ENCODE data around the gene LITAF.
"Not testable (repeated sequence)": the region's sequence is repeated elsewhere in the genome, so short reads cannot be mapped to it uniquely, and the experiment has no call there.

The LITAF gene

DNA sequence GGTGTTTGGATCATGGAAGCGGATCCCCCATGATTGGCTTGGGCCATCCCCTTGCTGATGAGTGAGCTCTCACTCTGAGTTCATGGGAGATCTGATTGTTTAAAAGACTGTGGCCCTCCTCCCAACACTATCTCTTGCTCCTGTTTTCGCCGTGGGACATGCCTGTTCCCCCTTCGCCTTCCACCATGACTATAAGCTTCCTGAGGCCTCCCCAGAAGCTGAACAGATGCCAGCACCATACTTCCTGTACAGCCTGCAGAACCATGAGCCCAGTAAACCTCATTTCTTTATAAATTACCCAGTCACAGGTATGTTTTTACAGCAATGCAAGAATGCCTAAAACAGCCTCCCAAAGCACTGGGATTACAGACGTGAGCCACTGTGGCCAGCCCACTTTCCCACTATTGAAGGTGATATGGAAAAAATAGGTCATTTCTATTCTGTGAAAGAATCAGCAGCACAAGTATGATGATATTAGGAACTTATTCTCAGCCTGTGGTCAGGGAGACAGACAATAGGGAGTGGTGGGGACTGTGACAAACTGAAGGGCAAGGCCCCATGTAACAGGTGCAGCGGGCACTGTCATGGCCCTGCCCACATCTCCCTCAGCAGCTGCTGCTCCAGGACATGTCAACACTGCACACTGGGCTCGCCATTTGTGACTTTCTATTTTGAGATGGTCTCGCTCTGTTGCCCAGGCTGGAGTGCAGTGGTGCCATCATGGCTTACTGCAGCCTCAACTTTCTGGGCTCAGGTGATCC is 33.7 kb upstream of the LITAF start:
- no peak for DNase-seq

DNA sequence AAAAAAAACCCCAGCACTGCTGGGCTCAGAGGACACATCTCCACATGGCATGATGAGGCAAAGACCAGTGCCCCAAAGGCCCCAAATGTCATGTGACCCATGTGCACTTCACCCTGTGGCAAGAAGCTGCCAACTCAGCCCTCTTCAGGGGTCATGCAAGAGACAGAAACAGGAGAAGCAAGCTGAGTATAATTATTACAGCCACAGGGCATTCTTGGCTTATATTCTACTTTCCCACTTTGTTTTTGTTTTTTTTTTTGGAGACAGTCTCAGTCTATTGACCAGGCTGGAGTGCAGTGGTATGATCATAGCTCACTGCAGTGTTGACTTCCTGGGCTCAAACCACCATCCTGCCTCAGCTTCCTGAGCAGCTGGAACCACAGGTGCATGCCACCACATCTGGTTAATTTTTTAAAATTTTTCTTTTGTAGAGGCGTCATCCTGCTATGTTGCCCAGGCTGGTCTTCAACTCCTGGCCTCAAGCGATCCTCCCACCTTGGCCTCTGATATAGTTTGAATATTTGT is 32.7 kb upstream of the LITAF start:
- DNase-seq = no peak

GRCh38 chr16:11618107-11618717 is 31.5 kb upstream of the LITAF start:
- no peak for DNase-seq

DNA sequence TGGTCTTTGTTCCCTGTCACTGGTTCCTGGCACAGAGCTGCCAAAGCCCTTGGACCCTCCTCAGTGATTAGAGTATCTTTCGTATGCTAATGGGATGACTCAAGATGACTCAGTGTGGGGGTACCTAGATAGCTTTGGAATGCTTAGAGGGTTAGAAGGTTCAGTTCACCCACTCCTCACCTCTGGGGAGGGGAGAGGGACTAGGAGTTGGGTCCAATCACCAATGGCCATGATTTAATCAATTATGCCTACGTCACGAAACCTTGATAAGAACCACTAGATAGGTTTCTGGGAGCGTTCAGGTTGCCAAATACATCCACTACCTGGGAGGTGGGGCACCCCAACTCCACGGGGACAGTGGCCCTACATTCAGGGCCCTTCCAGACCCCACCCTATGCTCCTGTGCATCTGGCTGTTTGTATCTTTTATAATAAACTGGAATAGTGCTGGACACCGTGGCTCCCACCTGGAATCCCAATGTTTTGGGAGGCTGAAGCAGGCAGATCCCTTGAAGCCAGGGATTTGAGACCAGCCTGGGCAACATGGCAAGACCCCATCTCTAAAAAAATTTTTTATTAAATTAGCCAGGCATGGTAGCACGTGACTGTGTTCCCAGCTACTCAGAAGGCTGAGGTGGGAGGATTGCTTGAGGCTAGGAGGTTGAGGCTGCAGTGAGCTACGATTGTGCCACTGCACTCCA is 29.2 kb upstream of the LITAF start:
- DNase-seq = no peak

DNA sequence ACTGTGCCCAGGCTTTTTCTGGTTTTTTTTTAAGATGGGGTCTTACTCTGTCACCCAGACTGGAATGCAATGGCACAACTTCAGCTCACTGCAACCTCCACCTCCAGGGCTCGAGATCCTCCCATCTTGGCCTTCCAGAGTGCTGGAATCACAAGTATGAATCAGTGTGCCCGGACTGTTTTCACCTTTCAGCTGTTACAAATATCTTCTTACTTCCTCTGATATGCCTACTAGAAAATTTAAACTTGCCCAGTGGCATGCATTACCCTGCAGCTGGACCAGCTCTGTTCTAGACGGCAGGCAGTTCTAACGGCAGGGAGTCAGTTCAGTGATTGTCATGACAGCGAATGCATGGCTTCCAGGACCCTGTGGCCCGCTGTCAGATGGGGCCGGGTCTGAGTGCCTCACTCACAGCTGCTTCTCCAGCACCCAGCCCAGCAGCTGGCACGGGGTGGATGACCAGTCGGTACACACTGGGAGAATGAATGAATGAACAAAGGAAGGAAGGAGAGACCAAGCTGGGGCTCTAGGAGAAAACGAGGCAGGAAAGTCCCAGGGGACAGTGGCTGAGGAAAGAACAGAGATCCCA is 28.0 kb upstream of the LITAF start:
- no peak for DNase-seq

GRCh38 chr16:11613381-11614303 is 26.9 kb upstream of the LITAF start:
- no peak for DNase-seq

- DNase-seq = no peak
Measured at GRCh38 chr16:11612665-11613025, 25.9 kb upstream of the LITAF start.

DNA sequence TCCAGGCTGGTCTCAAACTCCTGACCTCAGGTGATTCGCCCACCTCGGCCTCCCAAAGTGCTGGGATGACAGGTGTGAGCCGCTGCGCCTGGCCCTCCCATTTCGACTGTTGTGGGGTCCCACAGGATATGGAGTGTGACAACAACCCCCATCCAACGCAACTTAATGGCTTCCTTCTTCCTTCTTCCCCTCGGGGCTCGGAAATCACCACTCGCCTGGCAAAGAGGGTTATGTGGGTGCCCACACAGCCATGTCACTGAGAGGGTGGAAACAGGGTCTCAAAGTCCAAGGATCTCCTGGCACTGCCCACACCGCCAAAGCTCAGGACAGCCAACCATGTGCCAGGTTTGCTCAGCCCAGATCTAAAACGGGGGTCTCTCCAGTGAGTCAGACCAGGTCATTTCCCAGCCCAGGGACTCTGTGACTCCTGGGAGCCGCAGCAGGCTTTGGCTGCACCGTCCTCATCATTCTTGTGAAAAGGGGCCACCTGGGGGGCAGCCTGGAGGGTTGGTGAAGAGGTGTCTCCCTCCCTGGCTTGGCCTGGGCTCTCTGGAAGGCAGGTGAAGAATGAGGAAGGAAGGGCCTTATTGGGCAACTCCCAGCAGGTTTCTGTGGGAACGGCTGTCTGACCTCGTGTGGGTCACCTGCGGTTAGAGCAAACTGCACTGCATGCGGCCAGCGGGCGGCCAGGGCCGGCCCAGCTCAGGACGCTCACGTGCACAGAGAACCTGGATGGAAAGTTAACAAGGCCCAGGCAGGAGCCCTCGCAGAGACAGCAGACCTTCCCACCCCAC is 25.3 kb upstream of the LITAF start:
- no peak for DNase-seq

DNA sequence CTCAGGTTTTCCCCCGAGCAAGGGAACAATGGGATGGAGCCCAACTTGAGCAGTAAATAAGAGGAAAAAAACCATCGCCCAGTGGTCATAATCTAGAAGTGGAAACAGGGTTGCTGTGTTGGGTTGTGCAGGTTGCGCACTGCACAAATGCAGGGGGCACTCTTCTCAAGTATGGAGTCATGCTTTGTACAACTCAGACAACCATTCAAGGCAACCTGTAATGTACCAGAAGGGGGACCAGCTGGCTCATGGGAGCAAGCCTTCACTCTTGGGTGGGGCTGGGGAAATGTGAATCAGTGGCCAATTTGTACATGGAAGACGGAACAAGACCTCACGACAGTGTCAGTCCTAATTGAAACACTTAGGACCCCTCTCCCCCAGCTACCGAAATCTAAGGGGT is 23.9 kb upstream of the LITAF start:
- DNase-seq = no peak

DNA sequence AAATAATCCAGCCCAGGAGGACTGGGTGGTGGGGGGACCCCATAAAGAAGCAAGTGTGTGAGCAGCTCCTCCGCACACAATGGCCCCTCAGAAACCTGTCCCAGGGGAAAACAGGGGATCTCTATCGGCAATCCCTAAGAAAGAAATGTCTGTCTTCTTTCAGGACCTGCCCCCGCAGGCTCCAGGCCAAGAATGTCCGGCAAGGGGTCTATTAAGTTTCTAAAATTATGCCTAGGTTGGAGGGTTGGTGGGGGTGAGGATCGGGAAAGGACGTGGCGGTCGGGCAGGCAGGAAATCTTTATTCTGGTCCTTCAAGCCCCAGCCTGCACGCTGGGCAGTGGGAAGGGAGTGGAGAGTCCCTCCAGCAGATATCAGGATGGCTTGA is 23.4 kb upstream of the LITAF start:
- DNase-seq = no peak

DNA sequence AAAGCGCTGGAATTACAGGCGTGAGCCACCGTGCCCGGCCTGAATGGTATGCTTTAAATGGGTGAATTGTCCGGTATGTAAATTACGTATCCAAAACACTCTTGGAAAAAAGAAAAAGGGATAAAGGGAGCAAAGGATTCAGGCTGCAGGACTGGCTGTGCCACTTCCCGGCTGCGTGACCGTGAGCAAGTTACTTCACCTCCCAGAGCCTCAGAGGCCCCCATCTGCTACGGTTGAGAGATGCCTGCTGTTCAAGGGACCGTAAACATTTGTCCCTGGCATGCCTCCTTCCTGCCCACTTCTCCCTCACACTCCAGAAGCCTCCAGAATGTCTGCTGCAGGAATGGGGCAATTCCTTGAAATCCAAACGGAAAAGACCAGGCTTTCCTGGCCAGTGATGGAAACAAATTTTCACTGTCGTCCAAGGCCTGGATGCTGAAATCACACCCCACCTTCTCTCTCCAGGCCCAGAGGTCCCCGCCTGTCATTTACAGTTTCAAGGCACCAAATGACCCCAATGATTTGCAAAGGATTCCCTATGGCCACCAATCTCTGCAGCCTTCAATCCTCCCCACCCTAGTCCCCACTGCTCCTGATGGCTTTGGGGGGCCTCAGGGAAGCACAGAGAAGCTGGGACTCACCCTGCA is 22.9 kb upstream of the LITAF start:
- no peak for DNase-seq

GRCh38 chr16:11605891-11606290 is 19.2 kb upstream of the LITAF start:
- DNase-seq = no peak

- no peak for DNase-seq
Measured at GRCh38 chr16:11605564-11605886, 18.8 kb upstream of the LITAF start.

GRCh38 chr16:11604783-11605563 is 18.3 kb upstream of the LITAF start:
- no peak for DNase-seq

DNA sequence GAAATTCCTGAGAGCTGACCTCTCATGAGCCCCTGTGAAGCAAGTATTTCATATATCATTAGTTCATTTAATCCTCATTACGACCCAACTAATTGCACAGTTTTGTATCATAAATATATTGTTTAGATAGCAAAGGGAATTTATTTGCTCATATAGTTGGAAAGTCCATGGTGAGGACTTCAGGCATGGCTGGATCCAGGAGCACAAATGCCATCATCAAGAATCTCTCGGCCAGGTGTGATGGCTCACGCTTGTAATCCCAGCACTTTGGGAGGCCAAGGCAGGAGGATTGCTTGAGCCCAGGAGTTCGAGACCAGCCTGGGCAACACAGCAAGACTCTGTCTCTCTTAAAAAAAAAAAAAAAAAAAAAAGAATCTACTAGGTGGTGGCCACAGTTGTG is 17.6 kb upstream of the LITAF start:
- not testable (repeated sequence) for DNase-seq

GRCh38 chr16:11603331-11603750 is 16.6 kb upstream of the LITAF start:
- DNase-seq = no peak

DNA sequence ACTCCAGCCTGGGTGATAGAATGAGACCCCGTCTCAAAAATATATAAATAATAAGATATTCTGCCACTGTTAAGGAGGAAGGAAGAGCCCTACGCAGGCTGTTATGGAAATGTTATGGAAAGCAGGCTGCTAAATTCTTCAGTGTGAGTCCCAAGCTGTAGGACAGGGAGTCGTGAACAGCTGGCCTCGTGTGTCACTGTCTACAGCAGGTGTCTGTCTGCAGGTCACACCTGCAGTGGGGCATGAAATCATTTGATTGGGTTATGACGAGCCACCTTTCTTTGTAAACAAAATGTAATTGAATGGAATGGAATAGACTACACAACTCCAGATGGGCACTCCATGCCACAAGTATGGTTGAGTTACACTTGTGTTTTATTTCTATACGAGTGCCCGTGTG is 15.6 kb upstream of the LITAF start:
- no peak for DNase-seq

GRCh38 chr16:11601911-11602310 is 15.2 kb upstream of the LITAF start:
- no peak for DNase-seq

DNA sequence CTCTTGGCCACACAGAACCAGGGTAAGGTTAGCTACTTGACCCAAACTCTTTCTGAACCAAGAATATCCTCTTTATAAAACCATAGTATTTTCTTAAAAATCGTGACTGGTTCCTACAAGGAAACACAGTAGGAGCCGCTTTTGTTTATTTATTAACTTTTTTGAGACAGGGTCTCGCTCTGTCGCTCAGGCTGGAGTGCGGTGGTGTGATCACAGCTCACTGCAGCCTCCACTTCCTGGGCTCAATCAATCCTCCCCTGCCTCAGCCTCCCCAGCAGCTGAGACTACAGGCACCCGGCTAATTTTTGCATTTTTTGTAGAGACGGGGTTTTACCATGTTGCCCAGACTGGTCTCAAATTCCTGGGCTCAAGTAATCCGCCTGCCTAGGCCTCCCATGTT is 14.7 kb upstream of the LITAF start:
- DNase-seq = no peak

- no peak for DNase-seq
Measured at GRCh38 chr16:11599579-11599978, 12.9 kb upstream of the LITAF start.
